Effector CD4-positive, alpha-beta T cell (primary cell): ENCODE measurements around the gene SETDB2.

ENCODE experiments used
- DNase-seq: peaks from one replicate; pipeline ENCODE4 v3.0.0-alpha.2; 2020

Gene SETDB2

GRCh38 chr13:49476529-49476928, 32.5 kb downstream of the SETDB2 start:
- DNase-seq: no peak

- no peak for DNase-seq
These were observed 37.7 kb downstream of the SETDB2 start for GRCh38 chr13:49481788-49482187.

GRCh38 chr13:49488563-49488962, 44.5 kb downstream of the SETDB2 start:
- no peak for DNase-seq

GRCh38 chr13:49494645-49495044, 50.6 kb downstream of the SETDB2 start:
- DNase-seq: no peak

GRCh38 chr13:49495783-49496762, 52.0 kb downstream of the SETDB2 start, which contains the start of gene PHF11:
TSS of gene PHF11 (plus strand) at chr13:49495953. CDS start at chr13:49496002, 49 bp downstream.
- peak; percentile 80 for DNase-seq

GRCh38 chr13:49496837-49497236, 52.8 kb downstream of the SETDB2 start:
- DNase-seq: peak; percentile 40

GRCh38 chr13:49497272-49497671, 53.2 kb downstream of the SETDB2 start:
- no peak for DNase-seq

GRCh38 chr13:49498206-49498605, 54.1 kb downstream of the SETDB2 start:
- no peak for DNase-seq

- no peak for DNase-seq
These were observed 56.0 kb downstream of the SETDB2 start for GRCh38 chr13:49499889-49500660.

- no peak for DNase-seq
These were observed 58.9 kb downstream of the SETDB2 start for GRCh38 chr13:49502954-49503353.

- no peak for DNase-seq
These were observed 59.9 kb downstream of the SETDB2 start for GRCh38 chr13:49503951-49504350.

- no peak for DNase-seq
These were observed 68.5 kb downstream of the SETDB2 start for GRCh38 chr13:49512578-49512977.

- no peak for DNase-seq
These were observed 72.4 kb downstream of the SETDB2 start for GRCh38 chr13:49516467-49516866.

- no peak for DNase-seq
These were observed 73.4 kb downstream of the SETDB2 start for GRCh38 chr13:49517461-49517860.

GRCh38 chr13:49521224-49521623, 77.2 kb downstream of the SETDB2 start:
- no peak for DNase-seq

- no peak for DNase-seq
These were observed 80.8 kb downstream of the SETDB2 start for GRCh38 chr13:49524740-49525501.

GRCh38 chr13:49527123-49527522, 83.0 kb downstream of the SETDB2 start:
- DNase-seq: no peak

- no peak for DNase-seq
These were observed 84.1 kb downstream of the SETDB2 start for GRCh38 chr13:49528161-49528560.

GRCh38 chr13:49530457-49530856, 86.4 kb downstream of the SETDB2 start:
- DNase-seq: no peak

GRCh38 chr13:49532593-49532992, 88.5 kb downstream of the SETDB2 start:
- DNase-seq: no peak

GRCh38 chr13:49533011-49533410, 88.9 kb downstream of the SETDB2 start:
- no peak for DNase-seq

- no peak for DNase-seq
These were observed 89.7 kb downstream of the SETDB2 start for GRCh38 chr13:49533591-49534269.
